H9 (cell line): ENCODE data around the gene DMRTA1. TPM values are rescaled to one million over a fixed set of nuclear protein-coding genes. Genes with fewer than 3 reads are reported as not detected.

Experiments
- DNase-seq: peaks from one replicate; pipeline ENCODE4 v3.0.0-alpha.2; 2017
- H2AFZ ChIP-seq: one replicate; pipeline ENCODE4 v1.6.1; 2013; ENCODE audit warnings: mild to moderate bottlenecking, low read length, control low read depth, moderate library complexity
- H2AK5ac ChIP-seq: 2 replicates; pipeline ENCODE4 v1.6.1; 2013; ENCODE audit warnings: low read length, control low read depth, mixed read lengths; ENCODE audit not compliant: insufficient read length
- H2BK120ac ChIP-seq: one replicate; pipeline ENCODE4 v1.6.1; 2013; ENCODE audit warnings: low read depth, mild to moderate bottlenecking, low read length, control low read depth, inconsistent platforms; ENCODE audit not compliant: poor library complexity, severe bottlenecking
- H2BK12ac ChIP-seq: 2 replicates; pipeline ENCODE4 v1.6.1; 2013; ENCODE audit warnings: low read length, control low read depth, mixed read lengths, low read depth; ENCODE audit not compliant: insufficient read length
- H2BK15ac ChIP-seq: 2 replicates; pipeline ENCODE4 v1.6.1; 2013; ENCODE audit warnings: low read depth, low read length, control low read depth
- H2BK20ac ChIP-seq: one replicate; pipeline ENCODE4 v1.6.1; 2013; ENCODE audit warnings: low read depth, mild to moderate bottlenecking, low read length, control low read depth, inconsistent platforms; ENCODE audit not compliant: poor library complexity, severe bottlenecking
- H2BK5ac ChIP-seq: 2 replicates; pipeline ENCODE4 v1.6.1; 2013; ENCODE audit warnings: low read length, control low read depth, mixed read lengths; ENCODE audit not compliant: insufficient read length
- H3K14ac ChIP-seq: 2 replicates; pipeline ENCODE4 v1.6.1; 2013; ENCODE audit warnings: low read length, control low read depth; ENCODE audit not compliant: insufficient read depth
- H3K18ac ChIP-seq: 2 replicates; pipeline ENCODE4 v1.6.1; 2013; ENCODE audit warnings: low read depth, mild to moderate bottlenecking, mixed read lengths, low read length, control low read depth; ENCODE audit not compliant: insufficient read length
- H3K23ac ChIP-seq: 2 replicates; pipeline ENCODE4 v1.6.1; 2013; ENCODE audit warnings: low read length, control low read depth, mixed read lengths, low read depth; ENCODE audit not compliant: insufficient read length
- H3K23me2 ChIP-seq: 2 replicates; pipeline ENCODE4 v1.6.1; 2013; ENCODE audit warnings: low read depth, mild to moderate bottlenecking, mixed read lengths, low read length, control low read depth; ENCODE audit not compliant: insufficient read length, poor library complexity, severe bottlenecking
- H3K27ac ChIP-seq: 2 replicates; pipeline ENCODE4 v1.5.1; 2013; ENCODE audit warnings: low read length, control low read depth, mixed read lengths, low read depth; ENCODE audit not compliant: insufficient read length
- H3K27me3 ChIP-seq: 2 replicates; pipeline ENCODE4 v1.6.1; 2013; ENCODE audit warnings: low read length, control low read depth, inconsistent platforms; ENCODE audit not compliant: insufficient read depth
- H3K4ac ChIP-seq: 2 replicates; pipeline ENCODE4 v1.6.1; 2013; ENCODE audit warnings: low read depth, mild to moderate bottlenecking, control low read depth, inconsistent platforms, low read length, moderate library complexity
- H3K4me1 ChIP-seq: 2 replicates; pipeline ENCODE4 v1.6.1; 2013; ENCODE audit warnings: low read length, control low read depth, inconsistent platforms; ENCODE audit not compliant: insufficient read depth
- H3K4me2 ChIP-seq: 2 replicates; pipeline ENCODE4 v1.6.1; 2013; ENCODE audit warnings: low read length, control low read depth, mixed read lengths; ENCODE audit not compliant: insufficient read length, insufficient read depth
- H3K56ac ChIP-seq: 2 replicates; pipeline ENCODE4 v1.6.1; 2013; ENCODE audit warnings: low read depth, mild to moderate bottlenecking, mixed read lengths, low read length, control low read depth; ENCODE audit not compliant: insufficient read length
- H3K79me1 ChIP-seq: 2 replicates; pipeline ENCODE4 v1.6.1; 2013; ENCODE audit warnings: low read depth, mild to moderate bottlenecking, moderate library complexity, low read length, control low read depth, inconsistent platforms; ENCODE audit not compliant: insufficient read depth, poor library complexity, severe bottlenecking
- H3K79me2 ChIP-seq: 2 replicates; pipeline ENCODE4 v1.6.1; 2013; ENCODE audit warnings: low read length, control low read depth, inconsistent platforms; ENCODE audit not compliant: insufficient read depth
- H3K9ac ChIP-seq: 2 replicates; pipeline ENCODE4 v1.6.1; 2013; ENCODE audit warnings: low read length, control low read depth, mixed read lengths; ENCODE audit not compliant: insufficient read length; ENCODE audit errors: extremely low read depth
- H3K9me3 ChIP-seq: one replicate; pipeline ENCODE4 v1.6.1; 2013; ENCODE audit warnings: low read depth, low read length, inconsistent platforms; ENCODE audit not compliant: control insufficient read depth
- H3T11ph ChIP-seq: one replicate; pipeline ENCODE4 v1.6.1; 2013; ENCODE audit warnings: mild to moderate bottlenecking, low read length, control low read depth, inconsistent platforms
- H4K20me1 ChIP-seq: one replicate; pipeline ENCODE4 v1.6.1; 2013; ENCODE audit not compliant: control insufficient read depth, insufficient read length, insufficient read depth
- H4K5ac ChIP-seq: 2 replicates; pipeline ENCODE4 v1.6.1; 2013; ENCODE audit warnings: low read depth, mild to moderate bottlenecking, mixed read lengths, low read length, control low read depth; ENCODE audit not compliant: insufficient read length
- H4K8ac ChIP-seq: replicated peaks from 2 replicates; pipeline ENCODE4 v1.6.1; 2013; ENCODE audit warnings: low read length, control low read depth, mixed read lengths, low read depth; ENCODE audit not compliant: insufficient read length
- H4K91ac ChIP-seq: 2 replicates; pipeline ENCODE4 v1.6.1; 2013; ENCODE audit warnings: low read depth, mild to moderate bottlenecking, moderate library complexity, mixed read lengths, low read length, control low read depth; ENCODE audit not compliant: insufficient read length
- H3K27ac Mint-ChIP-seq, 3 experiments: 2 replicates in 2 of 3; 3 replicates in 1 of 3; pipeline ENCODE4 v1.8.0; 2020 to 2021; ENCODE audit warnings: mixed read lengths in 3 of 3, mild to moderate bottlenecking in 1 of 3, moderate library complexity in 1 of 3
- H3K27me3 Mint-ChIP-seq: 2 replicates; pipeline ENCODE4 v1.8.0; 2021; ENCODE audit warnings: low read depth, mild to moderate bottlenecking, moderate library complexity, mixed read lengths
- H3K36me3 Mint-ChIP-seq, 3 experiments: 2 replicates in 2 of 3; 3 replicates in 1 of 3; pipeline ENCODE4 v1.8.0; 2020 to 2021; ENCODE audit warnings: low read depth in 3 of 3, mixed read lengths in 3 of 3; ENCODE audit not compliant: insufficient read depth in 1 of 3
- H3K4me1 Mint-ChIP-seq, 2 experiments: 2 replicates each; pipeline ENCODE4 v1.8.0; 2020; ENCODE audit warnings: mixed read lengths in 2 of 2
- H3K4me3 Mint-ChIP-seq, 2 experiments: 2 replicates in 1 of 2; 3 replicates in 1 of 2; pipeline ENCODE4 v1.8.0; 2020 to 2021; ENCODE audit warnings: mild to moderate bottlenecking in 2 of 2, mixed read lengths in 2 of 2, moderate library complexity in 1 of 2
- H3K9me3 Mint-ChIP-seq, 2 experiments: 2 replicates in 1 of 2; 3 replicates in 1 of 2; pipeline ENCODE4 v1.8.0; 2020; ENCODE audit warnings: mild to moderate bottlenecking in 2 of 2, mixed read lengths in 2 of 2, moderate library complexity in 1 of 2
- WGBS: extraction: QIAGEN DNeasy Blood & Tissue Kit; methylation state at CpG from one replicate; pipeline ENCODE4 v1.1.7; 2013; ENCODE audit warnings: missing lambda C conversion rate, low lambda C conversion rate, mixed read lengths; ENCODE audit not compliant: insufficient read length; ENCODE audit errors: extremely low coverage; 5-methylcytosine and 5-hydroxymethylcytosine counted together
- total RNA-seq: library from RNA; stranded (reverse); gene quantifications from 2 replicates; pipeline ENCODE4 v1.2.1, GENCODE V29; 2021
- TF ChIP-seq, protein P1 (sequence below): fragments of 200-600 bp; sonication (generic); conservative IDR thresholded peaks from 3 replicates; pipeline ENCODE4 v1.8.0; 2021; ENCODE audit warnings: antibody characterized with exemption, mild to moderate bottlenecking

Gene DMRTA1
- total RNA-seq, 1 experiment from 2014 or later = 2.8 TPM

- Histone ChIP-seq H3K23ac (no peak overlapping the region), H2AK5ac (no peak overlapping the region), H4K8ac (no peak overlapping the region), H3T11ph (no peak overlapping the region), H3K27ac (no peak overlapping the region), H2BK15ac (no peak overlapping the region), H3K79me2 (no peaks in the 10 kb centered on the region), H3K4ac (no peak overlapping the region), H3K4me1 (no peaks in the 10 kb centered on the region), H3K9ac (peak overlapping the region; percentile 75), H2BK12ac (no peak overlapping the region), H3K27me3 (no peaks in the 10 kb centered on the region), H4K91ac (no peak overlapping the region), H4K20me1 (no peaks in the 10 kb centered on the region), H3K14ac (peak overlapping the region; percentile 54; the same call in 1 of the 2 replicates), H3K9me3 (no peaks in the 10 kb centered on the region), H3K79me1 (no peaks in the 10 kb centered on the region), H4K5ac (no peak overlapping the region), H2BK120ac (no peak overlapping the region), H2BK5ac (no peak overlapping the region), H2BK20ac (no peak overlapping the region), H3K23me2 (peaks cover 11% of the 10 kb centered on the region), H2AFZ (no peak overlapping the region), H3K56ac (no peak overlapping the region), H3K18ac (peak overlapping the region; percentile 51), H3K4me2 (peak overlapping the region; percentile 69)
- DNase-seq = peak; percentile 80
- peak overlapping the region; percentile 79 to 89 for H3K4me3 Mint-ChIP-seq
- H3K9me3 Mint-ChIP-seq = no peaks in the 10 kb centered on the region
- no CpG with 5 or more reads among the region's 70 CpGs for WGBS
- TF ChIP-seq, protein P1, sequence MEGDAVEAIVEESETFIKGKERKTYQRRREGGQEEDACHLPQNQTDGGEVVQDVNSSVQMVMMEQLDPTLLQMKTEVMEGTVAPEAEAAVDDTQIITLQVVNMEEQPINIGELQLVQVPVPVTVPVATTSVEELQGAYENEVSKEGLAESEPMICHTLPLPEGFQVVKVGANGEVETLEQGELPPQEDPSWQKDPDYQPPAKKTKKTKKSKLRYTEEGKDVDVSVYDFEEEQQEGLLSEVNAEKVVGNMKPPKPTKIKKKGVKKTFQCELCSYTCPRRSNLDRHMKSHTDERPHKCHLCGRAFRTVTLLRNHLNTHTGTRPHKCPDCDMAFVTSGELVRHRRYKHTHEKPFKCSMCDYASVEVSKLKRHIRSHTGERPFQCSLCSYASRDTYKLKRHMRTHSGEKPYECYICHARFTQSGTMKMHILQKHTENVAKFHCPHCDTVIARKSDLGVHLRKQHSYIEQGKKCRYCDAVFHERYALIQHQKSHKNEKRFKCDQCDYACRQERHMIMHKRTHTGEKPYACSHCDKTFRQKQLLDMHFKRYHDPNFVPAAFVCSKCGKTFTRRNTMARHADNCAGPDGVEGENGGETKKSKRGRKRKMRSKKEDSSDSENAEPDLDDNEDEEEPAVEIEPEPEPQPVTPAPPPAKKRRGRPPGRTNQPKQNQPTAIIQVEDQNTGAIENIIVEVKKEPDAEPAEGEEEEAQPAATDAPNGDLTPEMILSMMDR = peak; percentile 44; the same call in 2 of the 3 replicates
- peaks cover 0 to 10% (median 0%) of the 10 kb centered on the region in 3 experiments; a peak in 2 of 7 replicates for H3K36me3 Mint-ChIP-seq
- H3K27me3 Mint-ChIP-seq = peaks cover 8% of the 10 kb centered on the region
- peak overlapping the region in 1 of 3 experiments; percentile 81; a peak in 1 of 7 replicates for H3K27ac Mint-ChIP-seq
- H3K4me1 Mint-ChIP-seq = peaks cover 15 to 17% of the 10 kb centered on the region in 2 experiments
These were observed 460 bp downstream of the DMRTA1 start for GRCh38 chr9:22446950-22447617.
